ENCODE results near the gene SLC6A19. TPM values are rescaled to one million over a fixed set of nuclear protein-coding genes. Genes with fewer than 3 reads are reported as not detected.

The SLC6A19 gene
- total RNA-seq, 2 donors from 2014 or later: 0.09 to 0.17 TPM

DNA sequence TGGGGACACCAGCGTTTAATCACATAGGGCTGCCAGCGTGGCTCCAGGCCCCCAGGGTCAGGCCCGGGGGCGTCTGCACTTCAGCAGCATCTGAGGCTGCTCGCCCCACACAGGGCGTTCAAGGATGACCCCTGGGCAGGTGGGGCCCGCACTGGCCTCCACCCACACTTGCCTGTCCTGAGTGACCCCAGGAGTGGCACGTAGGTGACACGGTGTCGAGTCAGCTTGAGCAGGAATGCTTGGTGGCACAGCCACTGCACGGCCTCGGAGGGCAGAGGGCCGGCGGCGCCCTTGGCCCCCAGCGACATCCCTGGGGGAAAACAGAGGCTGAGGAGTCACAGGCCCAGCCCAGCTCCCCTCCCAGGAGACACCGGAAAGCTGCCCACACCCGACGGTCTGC lies 52.8 kb downstream of the SLC6A19 start:
- intact Hi-C loops (cut with DNase I): no loop called here
- TF ChIP-seq POLR2AphosphoS5 (IDR thresholded peaks at IDR 0.05) (no peak), CTCF (IDR thresholded peaks at IDR 0.05) (no peak), POLR2A (IDR thresholded peaks at IDR 0.05) (no peak)
- no peak overlapping the region for H3K27ac ChIP-seq
- no peaks in the 10 kb centered on the region for H3K4me1 ChIP-seq (replicated peaks)
- WGBS: 88% methylated on average over 19 of the region's 19 CpGs
- H3K4me3 ChIP-seq: no peak overlapping the region
- H3K27me3 ChIP-seq (replicated peaks; ENCODE audit: insufficient read depth): no peaks in the 10 kb centered on the region
- H3K36me3 ChIP-seq: no peaks in the 10 kb centered on the region
- DNase-seq (ENCODE audit: low spot score): no peak
- no peaks in the 10 kb centered on the region for H3K9me3 ChIP-seq

DNA sequence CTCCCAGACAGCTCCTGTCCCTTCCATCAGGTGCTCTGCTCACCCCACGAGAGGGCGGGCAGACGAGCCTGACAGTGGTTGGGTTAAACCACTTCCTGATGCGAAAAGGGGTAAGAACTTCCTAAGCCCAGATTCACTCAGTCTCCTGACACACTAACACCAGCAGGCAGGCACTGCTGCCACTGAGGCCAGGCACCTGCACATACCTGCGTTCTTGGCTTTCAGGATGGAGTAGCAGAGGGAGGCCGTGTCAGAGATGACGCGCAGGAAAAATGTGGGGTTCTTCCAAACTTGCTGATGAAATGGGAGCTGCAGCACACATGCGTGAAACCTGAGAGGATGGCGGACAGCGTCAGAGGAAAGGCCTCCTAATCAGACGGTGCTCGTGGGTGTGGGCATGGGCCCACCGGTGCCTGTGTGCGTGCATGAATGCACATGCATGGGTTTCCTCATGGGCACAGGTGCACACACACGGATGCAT lies 53.7 kb downstream of the SLC6A19 start:
- DNase-seq (ENCODE audit: low spot score): no peak
- Histone ChIP-seq H3K27ac (no peak overlapping the region), H3K4me3 (no peak overlapping the region), H3K27me3 (replicated peaks; ENCODE audit: insufficient read depth) (no peaks in the 10 kb centered on the region), H3K36me3 (no peaks in the 10 kb centered on the region), H3K4me1 (replicated peaks) (no peaks in the 10 kb centered on the region), H3K9me3 (no peaks in the 10 kb centered on the region)
- no peak for TF ChIP-seq POLR2A (IDR thresholded peaks at IDR 0.05)
- TF ChIP-seq CTCF (IDR thresholded peaks at IDR 0.05): no peak
- 55% methylated on average over 16 of the region's 16 CpGs for WGBS
- intact Hi-C loops (cut with DNase I): no loop called here

DNA sequence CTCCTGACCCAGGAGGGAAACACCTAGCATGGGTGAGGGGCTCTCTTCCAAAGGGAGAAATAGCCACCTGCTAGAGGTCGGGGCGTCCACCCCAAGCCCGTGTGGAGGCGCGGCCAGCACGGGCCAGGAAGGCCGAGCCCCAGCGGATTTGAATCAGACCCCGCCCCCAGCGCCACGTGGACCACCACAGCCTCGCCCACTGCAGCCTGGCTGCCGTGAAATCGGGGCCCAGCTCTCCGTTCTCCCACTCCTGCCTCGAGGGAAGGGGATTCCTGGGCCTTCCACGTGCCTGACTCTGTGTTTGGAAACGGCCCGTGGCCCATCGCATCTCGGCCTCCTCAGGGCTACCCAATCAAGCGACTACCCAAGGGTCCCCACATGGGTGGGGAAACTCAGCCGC lies 55.4 kb downstream of the SLC6A19 start:
- H3K9me3 ChIP-seq: no peaks in the 10 kb centered on the region
- H3K4me1 ChIP-seq (replicated peaks): no peaks in the 10 kb centered on the region
- DNase-seq (ENCODE audit: low spot score): no peak
- intact Hi-C loops (cut with DNase I): no loop called here
- H3K27ac ChIP-seq: no peak overlapping the region
- TF ChIP-seq POLR2AphosphoS5 (IDR thresholded peaks at IDR 0.05): no peak
- TF ChIP-seq CTCF (IDR thresholded peaks at IDR 0.05): no peak
- no peak for TF ChIP-seq POLR2A (IDR thresholded peaks at IDR 0.05)
- H3K27me3 ChIP-seq (replicated peaks; ENCODE audit: insufficient read depth): no peaks in the 10 kb centered on the region
- H3K4me3 ChIP-seq: no peak overlapping the region
- 84% methylated on average over 23 of the region's 23 CpGs for WGBS
- H3K36me3 ChIP-seq: no peaks in the 10 kb centered on the region

- WGBS: 86% methylated on average over 17 of the region's 17 CpGs
- no peak overlapping the region for H3K4me3 ChIP-seq
- no peak overlapping the region for H3K27ac ChIP-seq
- DNase-seq (ENCODE audit: low spot score): no peak
- intact Hi-C loops (cut with DNase I): no loop called here
- H3K9me3 ChIP-seq: no peaks in the 10 kb centered on the region
- no peak for TF ChIP-seq POLR2AphosphoS5 (IDR thresholded peaks at IDR 0.05)
- TF ChIP-seq POLR2A (IDR thresholded peaks at IDR 0.05): no peak
- no peak for TF ChIP-seq CTCF (IDR thresholded peaks at IDR 0.05)
- H3K4me1 ChIP-seq (replicated peaks): no peaks in the 10 kb centered on the region
- H3K36me3 ChIP-seq: no peaks in the 10 kb centered on the region
- no peaks in the 10 kb centered on the region for H3K27me3 ChIP-seq (replicated peaks; ENCODE audit: insufficient read depth)
These were observed 56.0 kb downstream of the SLC6A19 start for GRCh38 chr5:1257363-1257762.

- H3K4me3 ChIP-seq: no peak overlapping the region
- no peaks in the 10 kb centered on the region for H3K9me3 ChIP-seq
- no peak overlapping the region for H3K27ac ChIP-seq
- DNase-seq (ENCODE audit: low spot score): no peak
- no peaks in the 10 kb centered on the region for H3K36me3 ChIP-seq
- WGBS: 92% methylated on average over 12 of the region's 13 CpGs
- no peaks in the 10 kb centered on the region for H3K27me3 ChIP-seq (replicated peaks; ENCODE audit: insufficient read depth)
- intact Hi-C loops (cut with DNase I): no loop called here
- no peaks in the 10 kb centered on the region for H3K4me1 ChIP-seq (replicated peaks)
- no peak for TF ChIP-seq CTCF (IDR thresholded peaks at IDR 0.05)
- TF ChIP-seq POLR2A (IDR thresholded peaks at IDR 0.05): no peak
- no peak for TF ChIP-seq POLR2AphosphoS5 (IDR thresholded peaks at IDR 0.05)
These were observed 56.4 kb downstream of the SLC6A19 start for GRCh38 chr5:1257841-1258240.

Data from prostate gland (tissue), 2 donors.